Thoracic aorta (tissue), 2 donors: ENCODE results near the gene PAX8. TPM values are rescaled to one million over a fixed set of nuclear protein-coding genes. Genes with fewer than 3 reads are reported as not detected.

Experiments
- ATAC-seq: fragments of 150-250 bp; one replicate; pipeline ENCODE4 v1.8.0; 2017; ENCODE audit warnings: low read depth; ENCODE audit not compliant: insufficient number of reproducible peaks, low FRiP score
- DNase-seq: peaks from one replicate; pipeline ENCODE4 v3.0.0-alpha.2; 2020; ENCODE audit warnings: low spot score
- H3K27ac ChIP-seq, 2 donors: fragments of 200-600 bp; sonication (generic); 1 replicate in 1 of 2; 2 replicates in 1 of 2; pipeline ENCODE4 v1.5.1; 2016; ENCODE audit warnings: mild to moderate bottlenecking in 2 of 2, moderate library complexity in 2 of 2
- H3K27me3 ChIP-seq: fragments of 200-600 bp; sonication (generic); replicated peaks from 2 replicates; pipeline ENCODE4 v1.6.0; 2016; ENCODE audit warnings: mild to moderate bottlenecking; ENCODE audit not compliant: insufficient read depth
- H3K36me3 ChIP-seq: fragments of 200-600 bp; sonication (generic); one replicate; pipeline ENCODE4 v1.5.1; 2016
- H3K4me1 ChIP-seq, 2 donors: fragments of 200-600 bp; sonication (generic); 1 replicate in 1 of 2; 2 replicates in 1 of 2; pipeline versions ENCODE4 v1.5.1 to v1.6.0; 2016; ENCODE audit warnings: low read depth in 2 of 2, mild to moderate bottlenecking in 1 of 2; ENCODE audit not compliant: control insufficient read depth in 1 of 2
- H3K4me3 ChIP-seq: fragments of 200-600 bp; sonication (generic); 2 replicates; pipeline ENCODE4 v1.5.1; 2016; ENCODE audit warnings: mild to moderate bottlenecking
- H3K9me3 ChIP-seq: fragments of 200-600 bp; sonication (generic); 2 replicates; pipeline ENCODE4 v1.5.1; 2016
- total RNA-seq, 2 donors: library from RNA; depleted of rRNA; stranded (reverse); fragments of >200 nt; gene quantifications; one replicate each; pipeline versions ENCODE4 v1.1.0 to v1.2.3, GENCODE V29; 2016
- TF ChIP-seq, protein P1 (sequence below): fragments of 200-600 bp; sonication (generic); IDR thresholded peaks from one replicate; pipeline ENCODE4 v1.5.1; 2019; ENCODE audit warnings: antibody characterized with exemption

Gene PAX8
- total RNA-seq, 2 donors from 2014 or later = 2.4 to 10.3 TPM

DNA sequence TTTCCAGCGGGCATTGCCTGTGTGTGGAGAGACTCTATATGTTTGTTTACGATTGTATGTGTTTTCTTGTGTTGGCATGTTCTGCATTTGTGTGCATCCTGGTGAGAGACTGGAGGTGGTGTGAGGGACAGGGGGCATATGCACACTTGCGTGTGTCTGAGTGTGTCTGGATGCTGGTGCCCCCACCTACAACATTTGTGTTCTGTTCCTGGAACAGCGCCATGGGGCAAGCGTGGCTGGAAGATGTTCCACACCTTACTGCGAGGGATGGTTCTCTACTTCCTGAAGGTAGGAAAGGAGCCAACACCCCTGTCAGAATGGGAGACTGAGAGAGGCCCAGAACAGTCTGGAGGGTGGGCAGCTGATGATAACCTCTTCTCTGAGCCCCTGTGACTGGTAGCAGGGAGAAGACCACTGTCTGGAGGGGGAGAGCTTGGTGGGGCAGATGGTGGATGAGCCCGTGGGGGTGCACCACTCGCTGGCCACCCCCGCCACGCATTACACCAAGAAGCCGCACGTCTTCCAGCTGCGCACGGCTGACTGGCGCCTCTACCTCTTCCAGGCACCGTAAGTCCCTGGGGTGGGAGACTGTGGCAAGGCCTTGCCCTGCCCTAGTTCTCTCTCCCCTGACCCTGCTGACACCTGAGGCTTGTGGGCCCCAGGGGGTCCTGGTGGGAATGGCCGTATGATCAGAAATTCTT lies 81.2 kb downstream of the PAX8 start:
- H3K4me1 ChIP-seq = peaks cover 0 to 7% of the 10 kb centered on the region in 2 donors
- no peak for ATAC-seq
- no peaks in the 10 kb centered on the region for H3K36me3 ChIP-seq
- H3K4me3 ChIP-seq = no peak overlapping the region
- DNase-seq = no peak
- no peaks in the 10 kb centered on the region for H3K9me3 ChIP-seq
- TF ChIP-seq, protein P1, sequence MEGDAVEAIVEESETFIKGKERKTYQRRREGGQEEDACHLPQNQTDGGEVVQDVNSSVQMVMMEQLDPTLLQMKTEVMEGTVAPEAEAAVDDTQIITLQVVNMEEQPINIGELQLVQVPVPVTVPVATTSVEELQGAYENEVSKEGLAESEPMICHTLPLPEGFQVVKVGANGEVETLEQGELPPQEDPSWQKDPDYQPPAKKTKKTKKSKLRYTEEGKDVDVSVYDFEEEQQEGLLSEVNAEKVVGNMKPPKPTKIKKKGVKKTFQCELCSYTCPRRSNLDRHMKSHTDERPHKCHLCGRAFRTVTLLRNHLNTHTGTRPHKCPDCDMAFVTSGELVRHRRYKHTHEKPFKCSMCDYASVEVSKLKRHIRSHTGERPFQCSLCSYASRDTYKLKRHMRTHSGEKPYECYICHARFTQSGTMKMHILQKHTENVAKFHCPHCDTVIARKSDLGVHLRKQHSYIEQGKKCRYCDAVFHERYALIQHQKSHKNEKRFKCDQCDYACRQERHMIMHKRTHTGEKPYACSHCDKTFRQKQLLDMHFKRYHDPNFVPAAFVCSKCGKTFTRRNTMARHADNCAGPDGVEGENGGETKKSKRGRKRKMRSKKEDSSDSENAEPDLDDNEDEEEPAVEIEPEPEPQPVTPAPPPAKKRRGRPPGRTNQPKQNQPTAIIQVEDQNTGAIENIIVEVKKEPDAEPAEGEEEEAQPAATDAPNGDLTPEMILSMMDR = no peak
- no peaks in the 10 kb centered on the region for H3K27me3 ChIP-seq
- H3K27ac ChIP-seq = no peak overlapping the region

DNA sequence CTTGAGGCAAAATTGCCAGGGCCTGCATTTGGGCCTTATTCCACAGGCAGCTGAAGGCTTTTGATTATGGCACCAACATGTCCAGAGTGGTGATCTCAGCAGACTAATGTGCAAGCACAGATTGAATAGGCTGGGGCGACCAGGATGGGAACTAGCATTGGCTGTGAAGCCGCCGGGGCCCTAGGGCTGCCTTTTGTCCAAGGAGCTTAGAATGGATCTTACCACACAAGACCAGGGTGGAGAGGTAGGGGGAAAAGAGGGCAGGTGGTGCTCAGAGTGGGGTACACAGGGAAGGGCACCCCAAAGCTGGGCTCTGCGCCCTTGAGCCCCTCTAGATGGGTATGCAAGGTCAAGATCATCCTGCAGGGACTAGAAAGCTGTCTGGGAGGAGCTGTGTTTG lies 81.9 kb downstream of the PAX8 start:
- TF ChIP-seq, protein P1 = no peak
- Histone ChIP-seq H3K9me3 (no peaks in the 10 kb centered on the region), H3K27ac (no peak overlapping the region), H3K4me3 (no peak overlapping the region), H3K27me3 (no peaks in the 10 kb centered on the region), H3K36me3 (no peaks in the 10 kb centered on the region), H3K4me1 (peaks cover 0 to 7% of the 10 kb centered on the region in 2 donors)
- no peak for DNase-seq
- no peak for ATAC-seq

DNA sequence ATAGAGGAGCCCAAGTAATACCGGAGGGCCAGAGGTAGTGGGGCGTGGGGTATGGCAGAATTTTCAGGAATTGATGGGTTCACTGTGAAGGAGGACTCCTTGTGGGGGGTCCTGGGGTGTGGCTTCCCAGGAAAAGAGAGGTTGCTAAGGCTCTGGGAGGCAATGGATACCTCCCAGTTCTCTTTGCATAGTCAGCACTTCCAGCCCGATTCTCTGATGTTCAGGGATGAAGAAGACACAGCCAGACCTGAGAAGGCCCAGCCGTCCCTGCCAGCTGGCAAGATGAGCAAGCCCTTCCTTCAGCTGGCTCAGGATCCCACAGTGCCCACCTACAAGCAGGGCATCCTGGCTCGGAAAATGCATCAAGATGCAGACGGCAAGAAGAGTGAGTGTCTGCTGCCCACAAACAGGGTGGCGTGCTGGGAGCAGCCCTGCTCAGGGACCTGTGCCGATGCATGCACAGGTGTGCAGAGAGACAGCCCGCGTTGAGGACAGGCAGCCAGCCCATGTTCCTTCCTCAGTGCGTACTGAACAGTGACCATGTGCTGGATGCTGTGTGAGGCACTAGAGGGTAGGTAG lies 82.7 kb downstream of the PAX8 start:
- Histone ChIP-seq H3K36me3 (no peaks in the 10 kb centered on the region), H3K27ac (no peak overlapping the region), H3K4me1 (peaks cover 0 to 7% of the 10 kb centered on the region in 2 donors), H3K9me3 (no peaks in the 10 kb centered on the region), H3K27me3 (no peaks in the 10 kb centered on the region), H3K4me3 (no peak overlapping the region)
- DNase-seq = no peak
- TF ChIP-seq, protein P1 = no peak
- no peak for ATAC-seq

DNA sequence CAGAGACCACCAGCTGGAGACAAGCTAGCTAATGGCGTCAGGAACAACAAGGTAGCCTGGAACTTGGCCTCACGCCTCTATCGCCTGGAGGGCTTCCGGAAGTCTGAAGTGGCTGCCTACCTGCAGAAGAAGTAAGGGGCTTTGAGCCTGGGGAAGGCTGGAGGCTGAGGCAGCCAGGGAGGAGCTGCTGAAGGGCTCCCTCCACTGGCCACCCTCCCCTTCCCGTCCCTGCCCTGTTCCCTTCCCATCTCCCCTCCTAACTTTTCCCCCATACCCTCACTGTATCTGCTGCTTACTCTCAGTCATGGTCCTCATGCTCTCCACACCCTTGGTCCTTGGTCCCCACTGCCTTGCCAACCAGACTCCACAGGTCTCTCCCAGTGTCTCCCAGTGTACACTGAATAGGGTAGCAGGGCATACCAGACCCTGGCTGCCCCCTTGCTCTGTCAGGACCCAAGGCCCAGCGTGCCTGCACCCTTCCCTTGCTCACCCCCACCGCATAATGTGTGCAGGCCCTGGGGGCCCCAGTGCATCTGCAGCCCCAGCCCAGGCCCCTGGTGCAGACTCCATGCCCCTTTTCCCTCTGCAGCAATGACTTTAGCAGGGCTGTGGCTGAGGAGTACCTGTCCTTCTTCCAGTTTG lies 86.1 kb downstream of the PAX8 start:
- no peak for ATAC-seq
- H3K9me3 ChIP-seq = no peaks in the 10 kb centered on the region
- TF ChIP-seq, protein P1 = no peak

DNA sequence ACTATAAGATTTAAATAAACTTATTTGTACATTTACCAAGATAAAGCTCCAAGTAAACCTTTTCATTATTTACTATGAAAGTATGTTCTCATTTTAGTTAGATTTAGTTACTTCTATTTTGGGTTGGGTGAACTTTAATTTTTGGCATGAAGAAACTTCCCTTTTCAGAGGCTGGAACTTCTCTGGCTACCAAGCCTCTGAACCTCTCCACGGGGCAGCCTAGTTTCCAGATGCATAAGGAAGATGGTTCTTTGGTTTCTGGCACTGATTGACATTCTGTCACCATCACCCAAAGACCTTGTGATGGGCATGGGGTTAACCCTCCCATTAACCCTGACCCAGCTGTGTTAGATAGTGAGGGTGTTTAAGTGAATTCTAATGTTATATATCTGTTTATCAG lies 87.8 kb downstream of the PAX8 start:
- Histone ChIP-seq H3K27ac (no peak overlapping the region), H3K27me3 (no peaks in the 10 kb centered on the region), H3K4me3 (no peak overlapping the region), H3K4me1 (no peaks in the 10 kb centered on the region), H3K9me3 (no peaks in the 10 kb centered on the region), H3K36me3 (no peaks in the 10 kb centered on the region)
- ATAC-seq = no peak
- TF ChIP-seq, protein P1 = no peak
- DNase-seq = no peak

More for the DNA sequence above, 86.1 kb downstream of the PAX8 start:
- Histone ChIP-seq H3K27me3 (no peaks in the 10 kb centered on the region), H3K36me3 (no peaks in the 10 kb centered on the region), H3K4me1 (no peaks in the 10 kb centered on the region), H3K4me3 (no peak overlapping the region), H3K27ac (no peak overlapping the region)
- DNase-seq = no peak
